T-helper 2 cell treated with Interferon-gamma antibody and Interleukin-4, amounts not matched to agents 100 ng/mL and 5 ng/mL, for 36 hours (primary cell): Measurements from ENCODE around the gene EXOC6. TPM values are rescaled to one million over a fixed set of nuclear protein-coding genes. Genes with fewer than 3 reads are reported as not detected.

Experiments
- intact Hi-C: fragments of 100-400 bp; cut with micrococcal nuclease; formaldehyde crosslinking; loops from one replicate; pipeline ENCODE4 v1.15.1; 2023
- total RNA-seq: library from RNA; stranded (reverse); gene quantifications from 2 replicates; pipeline ENCODE4 v1.2.3, GENCODE V29; 2022

Gene EXOC6
- total RNA-seq, 1 donor from 2014 or later, result 12.0 TPM

- intact Hi-C loops, result loop anchor here (10.0 kb wide), 1 partner anchor 411 kb away; the partner anchor contains the start of gene MYOF
These were observed 225.9 kb downstream of the EXOC6 start for GRCh38 chr10:93074147-93074596.

DNA sequence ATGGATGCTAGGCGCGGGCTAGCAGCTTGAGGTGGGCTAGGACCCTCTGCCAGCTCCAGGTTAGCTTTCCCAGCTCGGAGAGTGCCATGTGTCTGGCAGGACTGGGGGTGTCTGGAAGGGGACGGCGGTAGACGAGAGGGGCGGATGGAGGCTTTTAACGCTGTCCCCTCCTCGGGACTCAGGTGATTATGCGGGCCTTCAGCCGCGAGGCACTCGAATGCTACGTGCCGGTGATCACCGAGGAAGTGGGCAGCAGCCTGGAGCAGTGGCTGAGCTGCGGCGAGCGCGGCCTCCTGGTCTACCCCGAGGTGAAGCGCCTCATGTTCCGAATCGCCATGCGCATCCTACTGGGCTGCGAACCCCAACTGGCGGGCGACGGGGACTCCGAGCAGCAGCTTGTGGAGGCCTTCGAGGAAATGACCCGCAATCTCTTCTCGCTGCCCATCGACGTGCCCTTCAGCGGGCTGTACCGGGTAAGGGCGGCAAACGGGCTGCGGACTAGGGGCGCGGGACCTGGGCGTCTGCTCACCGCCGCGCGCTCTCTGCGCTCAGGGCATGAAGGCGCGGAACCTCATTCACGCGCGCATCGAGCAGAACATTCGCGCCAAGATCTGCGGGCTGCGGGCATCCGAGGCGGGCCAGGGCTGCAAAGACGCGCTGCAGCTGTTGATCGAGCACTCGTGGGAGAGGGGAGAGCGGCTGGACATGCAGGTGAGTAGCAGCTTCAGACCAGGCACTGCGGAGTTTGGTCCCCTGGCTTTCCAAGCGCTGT lies 226.5 kb downstream of the EXOC6 start:
- intact Hi-C loops, result loop anchor here (10.0 kb wide), 1 partner anchor 410 kb away; the partner anchor contains the start of gene MYOF

DNA sequence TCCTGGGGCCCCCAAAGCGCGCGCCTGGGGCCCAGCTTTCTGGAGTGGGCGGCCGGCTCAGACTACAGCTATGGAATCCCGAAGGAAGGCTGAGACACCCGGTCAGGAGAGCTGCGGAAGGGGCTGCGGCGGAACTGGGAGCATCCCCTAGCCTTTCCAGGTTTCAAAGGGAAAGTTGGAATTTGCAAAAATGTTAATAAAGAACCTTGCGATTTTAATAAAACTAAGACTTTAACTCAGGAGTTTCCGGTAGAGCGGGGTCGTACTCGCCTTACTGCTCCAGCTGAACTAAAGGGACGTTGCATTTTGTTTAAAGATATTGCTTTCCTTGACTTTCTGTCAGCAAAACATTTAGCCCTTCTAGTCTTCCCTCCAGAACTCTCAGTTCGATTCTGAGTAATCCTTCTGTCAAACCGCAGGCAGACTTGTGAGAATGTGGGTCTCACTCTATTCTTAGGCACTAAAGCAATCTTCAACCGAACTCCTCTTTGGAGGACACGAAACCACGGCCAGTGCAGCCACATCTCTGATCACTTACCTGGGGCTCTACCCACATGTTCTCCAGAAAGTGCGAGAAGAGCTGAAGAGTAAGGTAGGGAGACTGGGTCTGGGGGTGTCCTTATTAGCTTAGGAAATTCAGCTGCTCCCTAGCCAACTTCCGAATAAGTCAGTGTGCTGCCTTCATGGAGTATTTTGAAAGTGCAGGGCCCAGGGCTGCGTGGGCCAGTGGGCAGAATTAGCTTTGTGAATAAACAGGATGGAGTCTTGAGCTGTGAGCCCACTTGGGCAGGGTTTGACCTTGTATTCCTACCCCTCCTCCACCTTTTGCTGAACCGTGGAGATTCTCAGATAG lies 227.3 kb downstream of the EXOC6 start:
- intact Hi-C loops, result loop anchor here (10.0 kb wide), 1 partner anchor 409 kb away; the partner anchor contains the start of gene MYOF

GRCh38 chr10:93076871-93077270 lies 228.6 kb downstream of the EXOC6 start:
- intact Hi-C loops, result loop anchor here (10.0 kb wide), 1 partner anchor 408 kb away; the partner anchor contains the start of gene MYOF

- intact Hi-C loops, result loop anchor here (10.0 kb wide), 1 partner anchor 407 kb away; the partner anchor contains the start of gene MYOF
These were observed 229.6 kb downstream of the EXOC6 start for GRCh38 chr10:93077860-93078337.

DNA sequence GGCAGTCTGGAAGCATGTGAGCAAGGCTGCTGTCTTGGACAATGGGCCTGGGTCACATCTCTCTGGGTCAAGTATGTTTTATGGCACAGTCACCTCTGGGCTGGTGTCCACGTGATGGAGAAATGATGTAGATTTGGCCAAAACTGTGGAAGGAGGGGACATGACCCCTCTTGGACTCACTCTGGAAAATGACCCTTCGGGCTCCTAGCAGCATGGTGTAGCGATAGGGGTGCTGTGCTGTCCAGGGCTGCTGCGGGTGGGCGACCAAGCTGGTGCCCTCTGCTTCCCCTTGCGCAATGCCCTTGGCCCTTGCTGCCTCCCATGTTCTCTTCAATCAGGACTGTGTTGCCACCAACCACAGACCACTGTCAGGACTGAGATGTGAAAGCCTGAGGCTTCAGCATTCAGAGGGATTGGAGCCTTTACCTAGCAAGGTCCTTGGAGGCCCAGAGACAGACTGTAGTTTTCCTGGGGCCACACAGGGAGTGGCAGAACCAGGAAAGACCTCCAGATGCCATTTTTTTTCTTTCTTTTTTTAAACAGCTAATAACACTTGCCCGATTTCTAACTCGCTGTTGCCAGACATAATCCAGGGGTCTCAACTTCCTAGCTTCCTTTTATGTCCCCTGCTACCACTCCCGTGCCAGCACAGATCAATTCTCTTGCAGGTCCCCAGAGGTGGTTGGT lies 231.5 kb downstream of the EXOC6 start:
- intact Hi-C loops, result loop anchor here (1.0 to 10.0 kb wide), 5 partner anchors 35 to 405 kb away; partner anchors contain the start of gene MYOF

DNA sequence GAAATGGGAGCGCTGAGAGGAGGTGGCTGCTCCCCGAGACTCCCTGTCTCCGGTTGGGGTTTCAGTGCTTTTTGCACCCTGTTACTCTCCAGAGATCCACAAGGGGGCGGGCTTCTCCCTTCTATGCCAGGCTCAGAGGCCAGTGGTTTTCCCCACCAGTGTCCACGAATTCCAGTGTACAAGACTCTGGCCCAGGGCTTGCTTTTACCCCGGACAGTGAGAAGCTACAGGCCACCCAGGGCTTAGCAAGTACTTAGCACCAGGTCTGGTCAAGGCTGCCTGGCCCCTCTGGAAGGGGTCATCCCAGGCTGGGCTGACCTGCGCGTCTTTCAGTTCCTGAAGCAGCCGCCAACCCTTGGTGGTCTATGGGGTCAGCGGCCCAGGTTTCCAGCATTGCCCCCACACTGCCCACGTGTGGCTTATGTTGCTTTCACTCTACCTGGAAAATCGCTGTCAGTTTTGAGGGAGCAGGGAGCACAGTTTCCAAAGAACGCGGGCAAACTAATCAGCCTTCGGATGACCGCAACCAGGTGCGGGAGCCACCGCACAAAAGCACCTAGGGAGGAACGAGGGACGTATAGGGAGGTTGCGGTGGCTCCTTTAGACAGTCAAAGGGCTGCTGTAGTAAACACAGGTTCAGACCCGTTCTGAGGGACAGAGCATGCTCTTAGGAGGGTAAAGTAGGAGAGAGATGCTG lies 232.2 kb downstream of the EXOC6 start:
- intact Hi-C loops, result loop anchor here (1.0 to 10.0 kb wide), 4 partner anchors 34 to 272 kb away; no protein-coding TSS in a partner anchor

- intact Hi-C loops, result loop anchor here (2.0 to 10.0 kb wide), 2 partner anchors 33 to 197 kb away; no protein-coding TSS in a partner anchor
These were observed 233.0 kb downstream of the EXOC6 start for GRCh38 chr10:93081318-93081717.

DNA sequence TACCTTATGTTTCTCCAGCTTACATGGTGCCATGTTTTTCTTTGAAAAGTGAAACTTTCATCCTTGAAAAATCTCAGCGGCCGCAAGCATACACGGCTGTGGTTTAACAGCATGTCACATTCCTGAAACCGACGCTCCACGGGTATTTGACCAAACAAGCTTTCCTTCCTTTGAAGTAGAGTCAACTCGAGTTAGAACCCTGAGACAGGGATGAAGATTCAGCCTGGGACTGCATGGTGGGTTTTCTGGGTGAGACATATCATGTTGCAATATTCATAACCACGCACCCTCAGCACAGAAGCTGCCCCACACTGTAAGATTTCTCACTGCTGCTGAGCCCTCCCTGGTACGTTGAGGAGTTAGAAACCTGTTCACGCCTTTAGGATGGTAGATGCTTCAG lies 233.5 kb downstream of the EXOC6 start:
- intact Hi-C loops, result loop anchor here (2.0 to 10.0 kb wide), 2 partner anchors 33 to 197 kb away; no protein-coding TSS in a partner anchor

DNA sequence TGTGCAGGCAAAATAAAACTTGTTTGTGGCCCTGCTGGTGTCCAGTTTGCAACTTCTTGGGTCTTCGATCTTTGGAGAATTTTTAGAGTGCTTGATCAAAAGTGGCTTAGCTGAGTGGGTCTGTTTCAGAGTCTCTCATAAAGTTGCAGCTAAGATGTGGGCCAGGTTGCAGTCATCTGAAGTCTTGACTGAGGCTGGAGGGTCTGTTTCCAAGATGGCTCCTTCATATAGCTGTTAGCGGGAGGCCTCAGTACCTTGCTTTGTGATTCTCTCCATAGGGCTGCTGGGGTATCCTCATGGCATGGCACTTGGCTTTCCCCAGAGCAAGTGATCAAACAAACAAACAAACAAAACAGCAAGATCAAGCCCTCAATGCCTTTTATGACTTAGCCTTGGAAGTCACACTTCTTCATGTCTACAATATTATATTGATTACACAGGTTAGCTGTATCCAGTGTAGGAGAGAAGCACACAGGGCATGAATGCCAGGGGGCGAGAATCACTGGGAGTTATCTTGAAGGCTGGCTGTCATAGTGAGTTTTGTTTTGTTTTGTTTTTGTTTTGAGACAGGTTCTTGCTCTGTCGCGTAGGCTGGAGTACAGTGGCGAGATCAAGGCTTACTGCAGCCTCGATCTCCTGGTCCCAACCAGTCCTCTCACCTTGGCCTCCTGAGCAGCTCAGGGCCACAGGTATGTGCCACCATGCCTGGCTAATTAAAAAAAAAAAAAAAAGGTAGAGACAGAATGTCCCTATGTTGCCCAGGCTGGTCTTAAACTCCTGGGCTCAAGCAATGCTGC lies 235.6 kb downstream of the EXOC6 start:
- intact Hi-C loops, result loop anchor here (10.0 kb wide), 1 partner anchor 199 kb away; no protein-coding TSS in a partner anchor

DNA sequence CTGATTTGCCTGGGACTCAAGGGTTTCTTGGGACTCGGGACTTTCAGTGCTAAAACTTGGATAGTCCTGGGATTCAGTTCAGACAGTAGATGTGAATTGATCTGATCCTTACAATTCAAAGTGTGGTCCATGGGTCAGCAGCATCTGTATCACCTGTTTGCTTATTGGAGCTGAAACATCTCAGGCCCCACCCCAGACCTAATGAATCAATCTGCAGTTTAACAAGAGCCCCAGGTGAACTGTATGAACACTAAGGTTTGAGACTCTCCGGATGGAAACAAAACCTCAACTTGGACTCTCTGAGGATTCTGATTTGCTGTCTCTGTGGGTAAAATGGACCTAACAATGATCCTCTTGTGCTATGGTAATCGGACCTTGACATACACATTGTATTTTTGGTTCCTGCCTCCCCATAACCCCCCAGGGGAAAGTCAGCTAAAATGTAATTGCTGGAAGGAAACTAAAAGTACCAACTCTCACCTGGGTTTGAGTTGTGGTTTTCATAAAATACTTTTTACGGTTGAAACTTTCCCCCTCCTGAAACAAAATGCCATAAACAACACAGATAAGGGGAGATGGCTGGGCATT lies 237.0 kb downstream of the EXOC6 start:
- intact Hi-C loops, result loop anchor here (10.0 kb wide), 1 partner anchor 201 kb away; no protein-coding TSS in a partner anchor

DNA sequence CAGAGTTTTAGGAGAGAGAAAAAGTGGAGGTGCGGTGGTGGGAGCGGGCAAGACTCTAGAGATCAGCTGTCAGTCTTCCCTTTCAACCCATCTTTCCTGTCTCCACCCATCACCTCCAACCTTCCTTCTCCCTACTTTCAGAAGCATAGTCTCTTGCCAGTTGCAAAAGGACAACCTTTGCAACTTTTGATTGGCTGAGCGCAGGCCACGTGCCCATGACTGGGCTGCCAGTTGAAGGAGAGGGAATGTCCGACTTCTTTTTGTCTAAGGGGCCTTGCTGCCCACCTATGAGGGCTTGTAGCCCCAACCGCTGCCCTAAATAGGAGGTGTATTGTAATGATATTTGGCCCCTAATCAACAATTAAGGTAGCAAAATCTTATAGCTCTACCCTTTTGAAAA lies 238.0 kb downstream of the EXOC6 start:
- intact Hi-C loops, result loop anchor here (10.0 kb wide), 1 partner anchor 201 kb away; no protein-coding TSS in a partner anchor

DNA sequence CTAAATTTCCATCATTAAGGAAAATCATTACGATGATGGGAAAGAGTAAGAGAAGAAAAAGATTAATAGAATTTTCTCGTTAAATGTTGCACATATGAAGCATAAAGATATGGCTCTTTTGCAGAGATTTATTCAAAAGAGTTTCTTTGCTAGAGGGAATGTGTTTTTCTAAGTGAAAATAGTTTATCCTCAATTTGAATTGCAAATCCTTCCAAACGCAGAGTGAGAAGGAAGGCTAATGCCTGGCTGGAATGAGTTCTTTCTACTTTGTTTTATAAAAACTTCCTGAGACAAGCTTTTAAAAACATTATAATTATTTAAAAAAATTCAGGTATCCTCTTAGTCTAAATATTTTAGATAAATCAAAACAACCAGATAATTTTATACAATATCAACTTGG lies 239.5 kb downstream of the EXOC6 start:
- intact Hi-C loops, result loop anchor here (10.0 kb wide), 1 partner anchor 203 kb away; no protein-coding TSS in a partner anchor

DNA sequence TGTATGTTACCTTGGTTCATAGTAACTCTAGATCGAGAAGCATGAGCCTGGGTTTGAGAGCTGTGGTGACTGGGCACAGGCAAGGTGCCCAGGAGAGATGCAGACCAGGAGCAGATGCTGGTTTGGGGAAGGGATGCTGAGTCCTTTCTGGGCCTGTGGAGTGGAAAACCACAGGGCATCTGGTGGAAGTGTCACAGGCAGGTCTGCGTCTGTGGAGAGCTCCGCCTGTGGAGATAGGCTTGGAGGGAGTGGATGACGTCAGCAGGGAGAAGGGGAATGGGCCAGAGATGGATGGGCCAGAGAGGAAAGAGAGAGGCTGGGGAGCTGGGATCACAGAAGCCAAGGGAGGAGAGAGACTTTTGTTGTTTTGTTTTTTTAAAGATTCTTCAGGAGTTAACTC lies 240.1 kb downstream of the EXOC6 start:
- intact Hi-C loops, result loop anchor here (10.0 kb wide), 1 partner anchor 204 kb away; no protein-coding TSS in a partner anchor

- intact Hi-C loops, result no loop called here
These were observed 242.3 kb downstream of the EXOC6 start for GRCh38 chr10:93090619-93091018.

GRCh38 chr10:93091960-93092359 lies 243.6 kb downstream of the EXOC6 start:
- intact Hi-C loops, result no loop called here

GRCh38 chr10:93095225-93095624 lies 246.9 kb downstream of the EXOC6 start:
- intact Hi-C loops, result no loop called here

GRCh38 chr10:93096901-93097300 lies 248.6 kb downstream of the EXOC6 start:
- intact Hi-C loops, result no loop called here

GRCh38 chr10:93097386-93097785 lies 249.1 kb downstream of the EXOC6 start:
- intact Hi-C loops, result no loop called here
